NK-92 treated with Interleukin-12 subunit alpha and Interleukin-12 subunit beta, amount 100 ng/mL, for 24 hours (cell line): ENCODE measurements around the gene EFTUD2.
"Not testable (repeated sequence)": the region's sequence is repeated elsewhere in the genome, so short reads cannot be mapped to it uniquely, and the experiment has no call there.

Source experiments
- DNase-seq: peaks from one replicate; lab custom pipeline; 2025; lab: John Stamatoyannopoulos, UW

Gene EFTUD2

DNA sequence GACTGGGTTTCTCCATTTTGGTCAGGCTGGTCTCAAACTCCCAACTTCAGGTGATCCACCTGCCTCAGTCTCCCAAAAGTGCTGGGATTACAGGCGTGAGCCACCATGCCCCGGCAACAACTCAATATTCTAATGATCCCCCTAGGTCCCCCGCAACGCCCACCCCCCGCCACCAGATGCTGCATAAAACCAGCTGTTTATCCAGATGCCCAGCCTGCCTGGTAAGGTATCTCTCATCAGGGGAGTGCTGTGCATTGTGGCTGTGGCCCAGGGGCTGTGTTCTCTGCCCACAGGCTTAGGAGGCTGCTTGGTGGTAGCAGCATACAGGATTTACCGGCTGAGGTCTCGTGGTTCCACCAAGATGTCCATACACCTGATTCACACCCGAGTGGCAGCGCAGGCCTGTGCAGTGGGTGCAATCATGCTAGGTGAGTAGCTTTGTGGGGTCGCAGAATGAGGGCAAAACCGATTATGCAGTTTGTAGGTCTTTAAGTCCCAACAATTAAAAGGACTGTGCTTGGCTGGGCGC is 50.2 kb downstream of the EFTUD2 start:
- no peak for DNase-seq

DNA sequence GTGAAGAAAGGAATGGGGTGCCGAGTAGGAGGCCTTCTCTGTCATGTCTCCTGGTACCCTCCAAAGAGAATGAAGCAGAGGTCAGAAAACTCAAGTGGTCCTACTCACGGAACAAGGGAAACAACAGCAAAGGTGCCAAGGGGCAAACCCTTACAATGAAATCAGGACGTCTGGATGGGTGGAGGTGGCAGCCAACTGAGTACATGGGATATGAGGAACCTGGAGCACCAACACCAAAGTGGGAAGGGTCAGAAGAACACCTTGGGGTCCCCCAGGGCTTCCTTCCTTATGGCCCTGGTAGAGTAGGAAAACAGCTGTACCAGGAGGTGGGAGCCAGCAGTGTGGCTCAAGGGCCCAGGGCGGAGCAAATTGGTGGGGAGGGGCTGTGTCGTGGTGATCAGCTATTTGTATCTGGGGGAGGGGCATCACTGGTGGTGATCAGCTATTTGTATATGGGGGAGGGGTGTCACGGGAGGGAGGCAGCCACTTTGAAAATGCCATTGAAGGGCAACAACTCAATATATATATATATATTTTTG is 50.9 kb downstream of the EFTUD2 start:
- no peak for DNase-seq

DNA sequence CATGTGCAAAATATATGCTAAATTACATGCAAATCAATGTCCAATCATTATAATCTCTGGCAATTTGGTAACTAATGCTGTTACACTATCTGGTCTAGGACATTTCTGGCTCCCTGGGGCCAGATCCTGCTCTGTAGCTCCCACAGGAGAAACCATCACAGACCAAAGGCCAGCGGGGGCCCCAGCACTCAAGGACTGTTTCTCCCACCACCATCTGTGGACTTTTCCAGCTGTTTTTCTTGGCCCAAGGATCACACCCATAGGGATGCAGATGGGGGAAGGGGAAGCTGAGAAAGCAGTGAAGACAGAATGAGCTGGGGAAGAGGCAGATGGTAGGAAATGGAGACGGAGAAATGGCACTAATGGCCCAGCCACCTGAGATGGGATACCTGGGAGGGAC is 51.7 kb downstream of the EFTUD2 start, which contains the start of gene HIGD1B:
HIGD1B (plus strand) TSS at position 298 of the 400 bp plus-strand sequence. CDS start 270 bp downstream, outside the sequence.
- DNase-seq: no peak

DNA sequence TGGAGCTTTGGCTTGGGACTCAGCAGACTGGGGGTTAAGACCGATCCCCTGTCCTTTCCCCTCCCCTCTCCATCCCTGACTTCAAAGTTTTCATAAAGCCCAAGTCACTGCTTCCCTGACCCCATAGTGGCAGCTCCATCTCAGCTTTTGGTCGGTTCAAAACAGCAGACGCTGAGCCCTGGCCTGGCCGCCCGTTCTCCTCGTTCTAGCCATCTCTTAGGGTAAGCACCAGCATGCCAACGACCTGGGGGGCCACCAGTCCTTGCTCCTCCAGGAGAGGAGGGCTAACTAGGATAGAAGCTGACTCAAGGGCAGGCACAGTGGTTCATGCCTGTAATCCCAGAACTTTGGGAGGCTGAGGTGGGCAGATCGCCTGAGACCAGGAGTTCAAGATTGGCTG is 53.0 kb downstream of the EFTUD2 start:
- DNase-seq: no peak

DNA sequence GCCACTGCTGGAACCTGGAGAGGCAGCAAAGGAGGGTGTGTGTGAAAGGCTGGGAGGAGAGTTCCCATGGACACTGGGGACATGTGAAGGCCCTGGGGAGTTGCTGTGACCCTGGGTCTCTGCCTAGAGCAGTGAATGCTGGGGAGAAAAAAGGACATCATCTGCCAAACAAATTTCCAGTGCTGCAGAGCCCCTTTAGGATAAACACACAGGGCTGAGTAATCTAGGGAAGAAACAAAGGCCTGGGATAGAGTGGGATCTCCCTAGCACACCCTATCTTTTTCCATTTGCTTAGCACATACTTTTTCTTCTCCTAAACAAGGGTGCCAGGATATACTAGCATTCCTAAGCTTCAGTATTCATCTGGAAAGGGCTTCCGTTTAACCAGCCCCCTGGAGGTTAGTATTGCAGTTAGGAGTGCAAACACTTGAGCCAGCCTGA is 54.8 kb downstream of the EFTUD2 start:
- no peak for DNase-seq

DNA sequence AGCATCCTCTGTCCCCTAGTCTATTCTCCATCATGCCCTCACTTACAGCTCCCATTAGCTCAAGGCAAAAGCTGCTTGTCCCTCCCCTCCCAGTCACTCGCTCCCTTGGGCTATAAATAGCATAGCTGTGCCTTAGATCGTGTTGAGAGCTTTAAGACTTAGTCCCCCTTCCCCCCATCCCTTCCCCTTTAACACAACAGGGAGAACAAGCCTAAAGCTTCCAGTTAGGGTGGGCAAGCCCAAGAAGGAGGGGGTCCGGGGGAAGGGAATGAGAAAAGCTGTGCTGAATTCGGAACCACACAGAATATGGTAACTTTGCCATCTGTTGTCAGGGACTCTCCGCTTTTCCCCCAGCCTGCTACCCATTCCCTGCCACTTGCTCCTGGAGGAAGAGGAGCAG is 56.5 kb downstream of the EFTUD2 start:
- DNase-seq: no peak

DNA sequence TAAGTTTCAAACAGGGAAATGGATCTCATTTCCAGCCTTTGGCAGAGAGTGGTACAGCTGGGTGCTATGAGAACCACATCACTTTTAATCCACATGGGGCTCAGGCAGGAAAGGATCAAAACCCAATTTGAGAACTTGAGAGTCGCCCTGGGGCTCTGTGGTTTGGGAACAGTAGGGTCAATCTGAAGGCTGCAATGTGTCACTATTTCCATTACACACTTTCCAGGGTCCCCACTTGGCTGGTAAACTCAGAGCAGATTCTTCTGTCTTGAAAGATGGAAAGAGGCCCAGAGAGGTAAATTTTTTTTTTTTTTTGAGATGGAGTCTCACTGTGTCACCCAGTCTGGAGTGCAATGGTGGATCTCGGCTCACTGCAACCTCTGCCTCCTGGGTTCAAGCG is 58.3 kb downstream of the EFTUD2 start:
- no peak for DNase-seq

DNA sequence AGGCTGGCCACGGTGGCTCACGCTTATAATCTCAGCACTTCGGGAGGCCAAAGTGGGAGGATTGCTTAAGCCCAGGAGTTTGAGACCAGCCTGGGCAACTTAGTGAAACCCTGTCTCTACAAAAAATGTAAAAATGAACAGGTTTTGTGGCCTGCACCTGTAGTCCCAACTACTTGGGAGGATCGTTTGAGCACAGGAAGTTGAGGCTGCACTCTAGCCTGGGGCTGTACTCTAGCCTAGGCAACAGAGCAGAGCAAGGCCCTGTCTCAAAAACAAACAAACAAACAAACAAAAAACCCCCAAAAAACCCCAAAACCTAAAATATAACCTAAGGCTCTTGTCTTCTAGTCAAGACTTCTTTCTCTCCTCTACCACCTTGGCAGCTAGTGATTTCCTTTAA is 59.0 kb downstream of the EFTUD2 start:
- no peak for DNase-seq

DNA sequence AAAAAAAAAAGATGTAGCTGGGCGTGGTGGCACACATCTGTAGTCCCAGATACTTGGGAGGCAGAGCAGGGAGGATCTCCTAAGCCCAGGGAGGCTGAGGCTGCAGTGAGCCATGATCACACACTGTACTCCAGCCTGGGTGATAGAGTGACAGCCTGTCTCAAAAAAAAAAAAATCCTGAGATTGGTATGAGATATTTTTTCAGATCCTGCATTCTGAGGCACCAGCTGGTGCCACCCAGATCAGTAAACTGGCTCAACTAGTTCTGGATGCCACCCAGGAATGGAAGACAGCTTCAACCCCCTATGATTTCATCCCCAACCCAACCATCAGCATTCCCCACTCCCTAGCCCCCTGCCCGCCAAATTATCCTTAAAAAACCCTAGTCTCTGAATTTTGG is 62.0 kb downstream of the EFTUD2 start:
- no peak for DNase-seq

DNA sequence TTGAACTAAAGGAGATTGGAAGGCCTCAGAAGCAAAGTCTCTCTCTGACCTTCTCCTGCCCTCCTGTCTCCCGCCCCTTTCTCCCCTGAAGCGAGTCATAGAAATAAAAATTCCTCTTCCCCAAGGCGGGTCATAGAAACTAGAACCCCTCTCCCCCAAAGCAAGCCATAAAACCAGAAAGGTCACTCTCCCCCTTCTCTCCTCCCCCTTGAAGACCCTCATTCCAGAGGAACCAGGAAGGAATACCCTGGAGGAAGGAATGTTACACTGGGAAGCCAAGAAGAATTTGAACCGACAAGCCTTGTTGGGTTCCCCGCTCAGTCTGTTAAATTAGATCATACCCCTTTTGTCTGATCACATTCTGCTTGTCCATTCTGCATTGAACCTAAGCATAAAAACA is 66.4 kb downstream of the EFTUD2 start:
- DNase-seq: no peak

DNA sequence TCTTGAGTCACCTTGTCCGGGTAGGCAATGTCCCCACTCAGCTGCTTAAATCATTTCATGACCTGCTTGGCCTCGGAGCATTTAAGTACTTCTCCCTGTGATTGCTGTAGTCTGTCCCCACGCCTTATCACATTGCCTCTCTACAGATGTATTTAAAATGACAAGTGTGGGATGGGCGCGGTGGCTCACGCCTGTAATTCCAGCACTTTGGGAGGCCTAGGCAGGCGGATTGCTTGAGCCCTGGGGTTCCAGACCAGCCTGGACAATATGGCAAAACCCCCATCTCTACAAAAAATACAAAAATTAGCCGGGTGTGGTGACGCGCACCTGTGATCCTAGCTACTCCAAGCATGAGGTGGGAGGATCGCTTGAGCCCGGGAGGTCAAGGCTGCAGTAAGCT is 67.9 kb downstream of the EFTUD2 start:
- DNase-seq: no peak

DNA sequence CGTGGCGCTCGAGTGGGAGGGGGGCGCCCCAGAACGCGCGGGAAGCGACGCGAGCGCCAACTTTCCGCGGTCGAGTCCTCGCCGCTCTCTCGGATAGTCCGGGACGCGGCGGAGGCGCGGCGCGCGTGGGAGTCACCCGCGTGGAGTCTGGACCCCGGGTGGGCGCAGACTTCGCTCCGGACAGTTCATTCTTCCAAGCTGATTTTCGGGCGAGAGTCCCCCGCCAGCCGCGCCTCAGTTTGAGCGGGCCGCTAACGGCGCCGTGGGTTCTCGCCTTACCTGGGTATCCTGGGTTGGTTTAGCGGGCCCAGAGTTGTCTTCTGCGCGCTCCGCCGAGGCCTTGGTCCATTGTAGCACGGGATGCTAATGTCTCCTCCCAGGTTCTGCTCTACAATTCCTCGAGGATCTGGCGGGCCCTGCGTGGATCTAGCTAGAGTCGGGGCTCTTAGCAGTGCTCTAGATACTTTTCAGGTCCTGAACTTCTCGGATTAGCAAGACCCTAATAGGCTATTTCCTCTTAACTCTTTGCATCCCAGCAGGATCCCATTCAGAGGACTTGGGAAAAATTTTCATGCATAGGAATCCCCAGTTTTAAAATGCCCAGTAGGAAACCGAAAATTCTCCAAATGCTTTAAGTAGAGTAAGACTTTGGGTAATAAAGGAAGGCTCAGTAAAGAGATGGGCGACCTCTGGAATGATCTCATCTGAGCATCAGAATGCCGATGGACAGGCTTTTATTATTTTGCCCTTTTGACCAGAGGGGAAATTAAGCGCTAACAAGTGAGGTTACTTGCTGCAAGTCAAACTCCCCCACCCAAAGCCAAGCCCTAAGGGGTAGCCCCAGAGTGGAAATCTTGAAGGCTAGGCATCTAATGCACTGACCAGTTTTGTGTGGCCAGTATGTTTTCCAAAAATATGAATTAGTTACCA is 68.6 kb downstream of the EFTUD2 start:
- DNase-seq: no peak

DNA sequence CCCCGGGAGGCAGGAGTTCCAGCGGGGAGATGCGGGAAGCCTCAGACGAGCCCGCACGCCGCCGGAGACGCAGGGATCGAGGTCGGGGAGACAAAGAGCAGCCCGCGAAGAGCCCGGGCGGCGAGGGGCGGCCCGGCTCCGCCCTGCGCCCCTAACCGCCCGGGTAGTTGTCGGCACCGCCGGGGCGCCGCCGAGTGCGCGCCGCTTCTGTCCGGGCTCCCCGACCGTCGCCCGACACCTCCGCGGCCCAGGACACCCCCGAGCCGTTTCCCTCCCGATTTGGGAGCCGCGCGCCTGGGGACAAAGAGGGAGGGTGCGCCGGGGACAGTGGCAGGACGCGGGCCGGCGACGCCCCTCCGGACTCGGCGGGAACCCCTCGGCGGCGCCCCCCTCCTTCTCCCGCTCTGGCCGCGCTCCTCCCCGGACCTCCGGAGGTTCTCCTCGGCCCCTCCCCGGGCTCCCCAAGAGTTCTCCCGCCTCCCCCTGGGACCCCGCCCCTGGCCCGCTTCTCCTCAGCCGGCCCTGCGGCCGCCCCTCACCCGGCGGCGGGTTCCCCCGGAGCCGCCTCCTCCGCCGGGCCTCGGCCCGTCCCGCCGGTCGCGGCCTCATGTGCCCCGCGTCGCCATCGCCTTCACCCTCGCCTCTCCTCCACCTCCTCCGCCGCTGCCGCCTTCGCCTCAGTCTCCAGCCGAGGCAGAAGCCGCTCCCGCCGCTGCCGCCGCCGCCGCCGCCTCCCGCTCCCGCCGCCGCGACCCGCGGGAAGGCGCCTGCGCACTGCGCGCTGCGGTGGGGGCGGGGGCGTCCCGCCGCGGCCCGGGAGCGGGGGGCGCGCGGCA is 69.5 kb downstream of the EFTUD2 start, which contains the start of gene GJC1:
GJC1 (minus strand) TSS at position 765 of the 836 bp plus-strand sequence. CDS start 24,470 bp downstream, outside the sequence.
- DNase-seq: no peak

DNA sequence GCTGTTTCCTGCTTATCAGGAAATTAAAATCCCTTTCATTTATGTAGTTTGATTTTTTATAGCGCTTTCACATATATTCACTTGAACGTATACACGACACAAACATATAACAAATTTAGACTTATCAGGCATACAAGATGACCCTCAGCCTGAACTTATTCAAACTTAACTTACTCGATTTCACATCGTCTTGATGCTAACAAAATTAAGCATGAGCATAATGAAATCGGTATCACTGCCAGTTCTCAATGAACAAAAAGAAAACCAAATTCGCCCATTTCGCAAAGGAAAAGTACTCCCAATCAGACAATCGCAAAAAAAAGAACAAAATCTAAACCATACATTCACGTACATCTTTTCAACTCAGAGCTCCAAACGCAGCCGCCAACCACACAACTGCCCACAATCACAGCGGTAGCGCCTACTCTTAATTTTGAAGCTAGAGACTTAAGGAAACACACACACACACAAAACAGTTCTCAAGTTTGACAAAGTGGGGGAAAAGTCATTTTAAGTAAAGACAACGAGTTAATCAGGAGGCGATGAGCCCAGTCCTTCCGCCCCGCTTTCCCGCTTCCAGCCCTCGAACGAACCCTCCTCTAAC is 70.2 kb downstream of the EFTUD2 start:
- DNase-seq: no peak

DNA sequence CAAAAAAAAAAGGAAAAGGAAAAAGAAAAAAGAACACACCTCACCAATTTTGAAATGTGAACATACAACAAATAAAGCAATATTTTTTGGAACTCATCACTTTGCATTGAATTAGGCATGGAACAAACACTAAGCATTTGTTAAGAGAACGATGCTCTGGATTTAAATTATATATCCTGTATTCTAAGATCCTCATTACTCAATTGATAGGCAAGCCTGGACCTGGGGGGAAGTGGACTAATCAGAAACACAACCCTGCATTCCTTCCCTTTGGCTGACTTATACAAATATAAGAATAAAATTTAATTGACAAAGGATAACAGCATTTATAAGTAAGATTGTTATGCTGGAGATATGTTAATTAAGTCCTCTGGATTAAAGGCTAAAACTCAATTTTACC is 71.4 kb downstream of the EFTUD2 start:
- DNase-seq: no peak

DNA sequence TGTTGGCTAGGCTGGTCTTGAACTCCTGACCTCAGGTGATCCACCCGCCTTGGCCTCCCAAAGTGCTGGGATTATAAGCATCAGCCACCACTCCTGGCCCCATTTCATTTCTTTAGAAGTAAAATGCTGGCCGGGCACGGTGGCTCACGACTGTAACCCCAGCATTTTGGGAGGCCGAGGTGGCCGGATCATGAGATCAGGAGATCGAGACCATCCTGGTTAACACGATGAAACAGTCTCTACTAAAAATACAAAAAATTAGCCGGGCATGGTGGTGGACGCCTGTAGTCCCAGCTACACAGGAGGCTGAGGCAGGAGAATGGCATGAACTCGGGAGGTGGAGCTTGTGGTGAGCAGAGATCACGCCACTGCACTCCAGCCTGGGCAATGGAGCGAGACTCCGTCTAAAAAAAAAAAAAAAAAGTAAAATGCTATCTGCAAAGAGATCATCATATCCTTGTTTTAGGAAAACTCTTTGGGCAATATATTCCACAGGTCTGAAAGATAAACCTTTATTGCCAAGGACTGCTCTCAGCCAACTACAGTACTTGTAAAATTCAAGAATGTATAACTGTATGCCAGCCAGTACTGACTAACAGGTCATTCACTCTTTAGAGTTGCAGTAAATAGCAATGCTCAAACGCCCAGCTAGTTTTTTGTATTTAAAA is 73.0 kb downstream of the EFTUD2 start:
- no peak for DNase-seq

DNA sequence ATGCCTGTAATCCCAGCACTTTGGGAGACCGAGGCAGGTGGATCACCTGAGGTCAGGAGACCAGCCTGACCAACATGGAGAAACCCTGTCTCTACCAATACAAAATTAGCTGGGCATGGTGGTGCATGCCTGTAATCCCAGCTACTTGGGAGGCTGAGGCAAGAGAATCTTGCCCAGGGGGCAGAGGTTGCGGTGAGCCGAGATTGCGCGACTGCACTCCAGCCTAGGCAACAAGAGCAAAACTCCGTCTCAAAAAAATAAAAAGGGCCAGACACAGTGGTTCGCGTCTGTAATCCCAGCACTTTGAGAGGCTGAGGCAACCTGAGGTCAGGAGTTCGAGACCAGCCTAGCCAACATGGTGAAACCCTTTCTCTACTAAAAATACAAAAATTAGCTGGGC is 74.0 kb downstream of the EFTUD2 start:
- not testable (repeated sequence) for DNase-seq

DNA sequence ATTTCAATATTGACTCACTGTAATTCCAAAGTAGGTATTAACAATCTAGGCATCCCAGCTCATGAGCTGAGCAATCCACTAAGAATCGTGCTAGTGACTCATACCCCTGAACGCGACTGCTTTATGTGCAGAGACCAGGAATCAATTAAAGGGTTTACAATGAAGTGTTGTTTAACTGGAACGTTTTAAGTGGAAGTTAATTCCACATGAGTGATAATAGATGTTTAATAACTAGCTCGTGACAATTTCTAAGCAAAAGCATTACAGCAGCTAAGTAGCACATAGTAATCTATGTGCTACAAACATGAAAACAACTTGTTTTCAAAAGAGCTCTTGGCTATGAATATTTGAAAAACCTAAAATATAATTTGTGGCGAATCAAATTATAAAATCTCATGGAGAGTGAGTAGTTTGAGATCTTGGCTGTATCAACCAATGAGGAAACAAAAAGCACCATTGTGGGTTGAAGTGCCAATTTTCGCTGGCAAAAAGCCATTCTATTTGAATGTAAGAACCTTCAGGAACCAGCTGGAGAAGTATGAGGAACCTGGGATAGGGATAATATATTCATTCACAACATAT is 78.5 kb downstream of the EFTUD2 start:
- DNase-seq: no peak

DNA sequence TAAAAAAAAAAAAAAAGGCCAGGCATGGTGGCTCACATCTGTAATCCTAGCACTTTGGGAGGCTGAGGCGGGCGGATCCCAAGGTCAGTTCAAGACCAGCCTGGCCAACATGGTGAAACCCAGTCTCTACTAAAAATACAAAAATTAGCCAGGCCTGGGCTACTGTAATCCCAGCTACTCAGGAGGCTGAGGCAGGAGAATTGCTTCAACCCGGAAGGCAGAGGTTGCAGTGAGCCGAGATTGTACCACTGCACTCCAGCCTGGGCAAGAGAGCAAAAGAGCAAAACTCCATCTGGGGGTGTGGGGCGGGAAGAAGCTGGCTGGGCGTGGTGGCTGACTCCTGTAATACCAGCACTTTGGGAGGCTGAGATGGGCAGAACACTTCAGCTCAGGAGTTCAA is 80.7 kb downstream of the EFTUD2 start:
- not testable (repeated sequence) for DNase-seq

DNA sequence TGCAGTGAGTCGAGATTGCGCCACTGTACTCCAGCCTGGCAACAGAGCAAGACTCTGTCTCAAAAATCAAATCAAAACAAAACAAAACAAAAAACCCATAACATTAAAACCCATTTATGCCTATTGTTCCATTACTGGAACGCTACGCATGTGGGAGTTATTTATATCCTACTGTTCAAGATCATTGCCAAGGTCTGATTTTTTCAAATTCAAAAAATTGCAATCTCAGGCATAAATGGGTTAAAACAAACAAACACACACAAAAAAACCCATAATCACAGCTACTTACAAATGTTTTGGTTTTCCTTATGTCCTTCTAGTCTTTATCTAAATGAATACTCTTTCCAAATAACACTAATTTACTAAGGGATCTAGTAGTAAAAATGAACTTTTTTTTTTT is 87.0 kb downstream of the EFTUD2 start:
- DNase-seq: no peak
